HL-60/S4 (cell line): Measurements from ENCODE around the gene ASB18.

Experiments
- in situ Hi-C: fragments of 300-500 bp; cut with MboI; formaldehyde crosslinking; loops from 2 replicates; pipeline ENCODE4 v1.14.3; 2022; ENCODE audit warnings: low sequenced_read_pairs

ASB18 gene

GRCh38 chr2:236209996-236210395 lies 54.2 kb downstream of the ASB18 start:
- in situ Hi-C loops, result no loop called here

- in situ Hi-C loops, result no loop called here
Measured at GRCh38 chr2:236209535-236209934, 54.7 kb downstream of the ASB18 start.

GRCh38 chr2:236208019-236208926 lies 55.9 kb downstream of the ASB18 start:
- in situ Hi-C loops, result no loop called here

GRCh38 chr2:236207472-236207871 lies 56.7 kb downstream of the ASB18 start:
- in situ Hi-C loops, result no loop called here

- in situ Hi-C loops, result no loop called here
Measured at GRCh38 chr2:236205867-236206645, 58.1 kb downstream of the ASB18 start.

- in situ Hi-C loops, result no loop called here
Measured at GRCh38 chr2:236204953-236205352, 59.3 kb downstream of the ASB18 start.

GRCh38 chr2:236200378-236200777 lies 63.8 kb downstream of the ASB18 start:
- in situ Hi-C loops, result no loop called here

- in situ Hi-C loops, result no loop called here
Measured at GRCh38 chr2:236196366-236196765, 67.8 kb downstream of the ASB18 start.

- in situ Hi-C loops, result no loop called here
Measured at GRCh38 chr2:236195726-236196125, 68.5 kb downstream of the ASB18 start.

GRCh38 chr2:236194786-236195185 lies 69.4 kb downstream of the ASB18 start:
- in situ Hi-C loops, result no loop called here

- in situ Hi-C loops, result no loop called here
Measured at GRCh38 chr2:236193026-236193425, 71.2 kb downstream of the ASB18 start.

GRCh38 chr2:236190674-236191073 lies 73.5 kb downstream of the ASB18 start:
- in situ Hi-C loops, result no loop called here

- in situ Hi-C loops, result loop anchor here (10.0 kb wide), 1 partner anchor 420 kb away; no protein-coding TSS in a partner anchor
Measured at GRCh38 chr2:236184701-236185100, 79.5 kb downstream of the ASB18 start.

- in situ Hi-C loops, result loop anchor here (10.0 kb wide), 1 partner anchor 416 kb away; no protein-coding TSS in a partner anchor
Measured at GRCh38 chr2:236180831-236181453, 83.3 kb downstream of the ASB18 start.

- in situ Hi-C loops, result loop anchor here (10.0 kb wide), 1 partner anchor 415 kb away; no protein-coding TSS in a partner anchor
Measured at GRCh38 chr2:236180076-236180816, 84.0 kb downstream of the ASB18 start.

GRCh38 chr2:236179236-236180075 lies 84.8 kb downstream of the ASB18 start:
- in situ Hi-C loops, result loop anchor here (10.0 kb wide), 1 partner anchor 415 kb away; no protein-coding TSS in a partner anchor

- in situ Hi-C loops, result no loop called here
Measured at GRCh38 chr2:236178890-236179235, 85.3 kb downstream of the ASB18 start.

GRCh38 chr2:236177967-236178889 lies 86.0 kb downstream of the ASB18 start:
- in situ Hi-C loops, result no loop called here

GRCh38 chr2:236177604-236177966 lies 86.6 kb downstream of the ASB18 start:
- in situ Hi-C loops, result no loop called here
